Tibial nerve (tissue), 4 donors: ENCODE results near the gene RUNX1. TPM values are rescaled to one million over a fixed set of nuclear protein-coding genes. Genes with fewer than 3 reads are reported as not detected.

Experiments
- DNase-seq, 2 donors: peaks; one replicate each; pipeline ENCODE4 v3.0.0-alpha.2; 2019; ENCODE audit warnings: low spot score in 2 of 2
- H3K27ac ChIP-seq, 4 donors: fragments of 200-600 bp; sonication (generic) in 3 of 4; one replicate each; pipeline ENCODE4 v1.5.1; 2017 to 2019; ENCODE audit warnings: mild to moderate bottlenecking in 1 of 4
- H3K27me3 ChIP-seq, 2 donors: fragments of 200-600 bp; sonication (generic) in 1 of 2; one replicate each; pipeline versions ENCODE4 v1.5.1 to v1.6.0; 2017 to 2019
- H3K36me3 ChIP-seq, 3 donors: fragments of 200-600 bp; sonication (generic); one replicate each; pipeline ENCODE4 v1.5.1; 2018 to 2019
- H3K4me1 ChIP-seq, 4 donors: fragments of 200-600 bp; sonication (generic) in 3 of 4; one replicate each; pipeline ENCODE4 v1.5.1; 2017 to 2019
- H3K4me3 ChIP-seq, 4 donors: fragments of 200-600 bp; sonication (generic) in 3 of 4; one replicate each; pipeline ENCODE4 v1.5.1; 2017 to 2019; ENCODE audit warnings: mild to moderate bottlenecking in 1 of 4, moderate library complexity in 1 of 4
- H3K9me3 ChIP-seq, 4 donors: fragments of 200-600 bp; sonication (generic) in 3 of 4; one replicate each; pipeline ENCODE4 v1.5.1; 2017 to 2019
- EP300 ChIP-seq, 2 donors: sonication (generic); formaldehyde crosslinking; IDR thresholded peaks; one replicate each; pipeline ENCODE4 v1.6.1; 2017; ENCODE audit warnings: antibody characterized with exemption in 2 of 2, mild to moderate bottlenecking in 1 of 2
- POLR2A ChIP-seq, 2 donors: fragments of 450-650 bp; IDR thresholded peaks; one replicate each; pipeline ENCODE4 v1.6.1; 2017; ENCODE audit warnings: antibody characterized with exemption in 2 of 2, mild to moderate bottlenecking in 2 of 2, moderate library complexity in 2 of 2
- WGBS, 2 donors: methylation state at CpG; one replicate each; pipeline ENCODE4 v1.1.5; 2018; 5-methylcytosine and 5-hydroxymethylcytosine counted together
- total RNA-seq, 4 donors: library from RNA; depleted of rRNA; stranded (reverse); fragments of >200 nt; gene quantifications; one replicate each; pipeline ENCODE4 v1.1.0, GENCODE V29; 2016
- TF ChIP-seq, protein P1 (sequence below), 5 experiments: fragments of 200-600 bp in 3 of 5; fragments of 450-650 bp in 2 of 5; sonication (generic) in 3 of 5; IDR thresholded peaks; one replicate each; pipeline ENCODE4 v1.5.1; 2016 to 2019; ENCODE audit warnings: antibody characterized with exemption in 5 of 5, mild to moderate bottlenecking in 3 of 5, moderate library complexity in 2 of 5

Gene RUNX1
- total RNA-seq, 4 donors from 2014 or later: 23.6 to 36.9 (median 26.3) TPM

DNA sequence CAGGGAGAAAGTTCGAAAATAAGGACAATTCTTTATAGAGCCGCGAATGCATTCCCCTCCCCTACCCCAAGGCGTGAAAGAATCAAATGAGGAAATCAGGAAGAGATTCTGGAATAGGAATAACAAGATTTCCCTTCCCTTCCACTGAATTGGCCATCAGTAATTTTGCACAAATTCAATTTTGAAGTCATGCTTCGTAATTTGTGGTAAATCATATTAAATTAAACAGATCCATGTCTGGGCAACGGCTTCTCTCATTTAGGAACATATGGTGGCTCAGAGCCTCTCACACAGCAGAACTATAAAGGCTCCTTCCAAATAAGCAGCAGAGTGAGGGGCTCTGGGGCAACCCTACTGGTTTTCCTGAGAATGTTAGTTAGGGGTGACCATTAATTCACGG lies 227.4 kb downstream of the RUNX1 start:
- 90 to 96% methylated on average over 7 of the region's 7 CpGs for WGBS, 2 donors
- no peak for TF ChIP-seq EP300 (IDR thresholded peaks at IDR 0.05)
- no peak for TF ChIP-seq POLR2A (IDR thresholded peaks at IDR 0.05)
- H3K36me3 ChIP-seq: peaks cover 0 to 64% (median 0%) of the 10 kb centered on the region in 3 donors
- H3K27me3 ChIP-seq: no peaks in the 10 kb centered on the region
- H3K4me3 ChIP-seq: no peak overlapping the region
- H3K27ac ChIP-seq: no peak overlapping the region
- H3K4me1 ChIP-seq: peaks cover 0 to 21% (median 4%) of the 10 kb centered on the region in 4 donors
- no peak for DNase-seq
- H3K9me3 ChIP-seq: no peaks in the 10 kb centered on the region

DNA sequence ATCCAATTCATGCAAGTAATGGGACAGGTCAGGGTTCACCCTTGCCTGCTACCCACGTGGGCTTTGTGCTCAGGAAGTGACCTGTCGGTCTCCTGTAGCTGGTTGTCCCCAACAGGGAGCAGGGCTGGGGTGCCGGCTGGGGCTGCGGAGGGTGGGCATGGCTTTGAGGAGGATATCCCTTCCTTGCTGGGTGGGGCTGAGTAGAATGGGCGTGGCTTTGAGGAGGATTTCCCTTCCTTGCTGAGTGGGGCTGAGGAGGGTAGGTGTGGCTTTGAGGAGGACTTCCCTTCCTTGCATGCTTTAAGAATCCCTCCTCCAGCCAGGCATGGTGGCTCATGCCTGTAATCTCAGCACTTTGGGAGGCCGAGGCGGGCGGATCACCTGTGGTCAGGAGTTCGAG lies 229.1 kb downstream of the RUNX1 start:
- H3K4me1 ChIP-seq: peaks cover 0 to 21% (median 5%) of the 10 kb centered on the region in 4 donors
- peaks cover 0 to 59% (median 0%) of the 10 kb centered on the region in 3 donors for H3K36me3 ChIP-seq
- no peak for DNase-seq
- no peaks in the 10 kb centered on the region for H3K9me3 ChIP-seq
- H3K4me3 ChIP-seq: no peak overlapping the region
- H3K27ac ChIP-seq: peak overlapping the region in 1 of 4 donors; percentile 66
- TF ChIP-seq, protein P1, sequence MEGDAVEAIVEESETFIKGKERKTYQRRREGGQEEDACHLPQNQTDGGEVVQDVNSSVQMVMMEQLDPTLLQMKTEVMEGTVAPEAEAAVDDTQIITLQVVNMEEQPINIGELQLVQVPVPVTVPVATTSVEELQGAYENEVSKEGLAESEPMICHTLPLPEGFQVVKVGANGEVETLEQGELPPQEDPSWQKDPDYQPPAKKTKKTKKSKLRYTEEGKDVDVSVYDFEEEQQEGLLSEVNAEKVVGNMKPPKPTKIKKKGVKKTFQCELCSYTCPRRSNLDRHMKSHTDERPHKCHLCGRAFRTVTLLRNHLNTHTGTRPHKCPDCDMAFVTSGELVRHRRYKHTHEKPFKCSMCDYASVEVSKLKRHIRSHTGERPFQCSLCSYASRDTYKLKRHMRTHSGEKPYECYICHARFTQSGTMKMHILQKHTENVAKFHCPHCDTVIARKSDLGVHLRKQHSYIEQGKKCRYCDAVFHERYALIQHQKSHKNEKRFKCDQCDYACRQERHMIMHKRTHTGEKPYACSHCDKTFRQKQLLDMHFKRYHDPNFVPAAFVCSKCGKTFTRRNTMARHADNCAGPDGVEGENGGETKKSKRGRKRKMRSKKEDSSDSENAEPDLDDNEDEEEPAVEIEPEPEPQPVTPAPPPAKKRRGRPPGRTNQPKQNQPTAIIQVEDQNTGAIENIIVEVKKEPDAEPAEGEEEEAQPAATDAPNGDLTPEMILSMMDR (IDR thresholded peaks at IDR 0.05): no peak
- TF ChIP-seq EP300 (IDR thresholded peaks at IDR 0.05): no peak
- TF ChIP-seq POLR2A (IDR thresholded peaks at IDR 0.05): no peak
- 73 to 81% methylated on average over 9 of the region's 9 CpGs for WGBS, 2 donors
- no peaks in the 10 kb centered on the region for H3K27me3 ChIP-seq

DNA sequence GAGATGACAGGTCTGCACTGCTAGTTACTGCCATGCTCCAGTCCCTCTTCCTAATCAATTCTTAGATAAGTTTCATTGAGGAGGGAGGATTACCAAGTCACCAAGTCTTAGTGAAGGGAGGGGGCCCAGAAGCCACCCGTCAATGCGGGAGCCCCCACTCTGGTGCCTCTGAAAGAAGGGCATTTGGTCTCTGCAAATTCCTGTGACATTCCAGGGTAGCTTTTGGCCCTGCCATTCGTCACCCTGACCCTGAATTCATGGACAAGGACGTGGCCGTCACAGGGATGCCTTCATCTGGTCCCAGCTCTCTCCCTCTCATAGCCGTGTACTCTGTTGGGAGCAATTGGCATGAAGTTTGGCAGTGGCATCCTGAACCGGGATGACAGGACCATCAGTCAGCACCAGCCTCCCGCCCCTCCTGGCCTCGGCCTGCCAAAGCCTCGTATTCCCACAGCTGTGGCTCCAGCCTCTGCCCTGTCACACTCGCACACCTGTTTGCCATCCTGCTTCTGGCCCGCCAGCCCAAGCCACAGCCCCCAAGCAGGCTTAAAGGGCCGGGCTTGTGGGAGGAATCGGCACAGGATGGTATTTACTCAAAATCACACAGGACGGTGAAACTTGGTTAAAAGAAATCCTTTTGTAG lies 229.6 kb downstream of the RUNX1 start:
- WGBS, 2 donors: 74 to 78% methylated on average over 14 to 15 of the region's 15 CpGs
- peaks cover 0 to 57% (median 0%) of the 10 kb centered on the region in 3 donors for H3K36me3 ChIP-seq
- H3K4me1 ChIP-seq: peaks cover 0 to 21% (median 5%) of the 10 kb centered on the region in 4 donors
- H3K4me3 ChIP-seq: no peak overlapping the region
- H3K27ac ChIP-seq: peak overlapping the region in 2 of 4 donors; percentile 50 to 66
- H3K9me3 ChIP-seq: no peaks in the 10 kb centered on the region
- no peak for DNase-seq
- TF ChIP-seq EP300 (IDR thresholded peaks at IDR 0.05) (no peak), POLR2A (IDR thresholded peaks at IDR 0.05) (no peak)
- TF ChIP-seq, protein P1 (IDR thresholded peaks at IDR 0.05): no peak
- no peaks in the 10 kb centered on the region for H3K27me3 ChIP-seq

DNA sequence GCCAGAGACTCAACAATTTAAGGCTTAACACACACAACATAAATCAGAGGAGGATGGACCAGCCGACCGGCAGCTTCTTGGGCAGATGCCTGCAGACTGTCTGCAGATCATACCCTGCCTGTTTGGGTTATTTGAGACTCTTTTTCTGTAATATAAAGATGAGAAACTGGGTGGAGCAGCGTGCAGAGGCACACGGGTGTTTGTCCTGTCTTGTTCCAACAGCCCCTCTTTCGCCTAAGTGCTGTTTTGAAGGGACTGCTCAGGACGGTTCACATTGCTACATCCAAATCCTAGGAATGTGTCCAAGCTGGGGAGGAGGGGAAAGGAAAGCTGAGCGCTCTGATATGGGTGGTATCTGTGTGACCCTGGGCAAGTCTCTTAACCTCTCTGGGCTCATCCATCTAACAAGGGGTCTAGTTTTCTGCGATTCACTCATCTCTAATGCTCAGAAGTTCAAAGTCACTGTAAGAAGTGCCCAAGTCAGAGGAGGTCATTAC lies 230.4 kb downstream of the RUNX1 start:
- Histone ChIP-seq H3K27ac (peak overlapping the region in 2 of 4 donors; percentile 50 to 66), H3K36me3 (peaks cover 0 to 54% (median 0%) of the 10 kb centered on the region in 3 donors), H3K9me3 (no peaks in the 10 kb centered on the region), H3K4me1 (peaks cover 0 to 21% (median 5%) of the 10 kb centered on the region in 4 donors), H3K4me3 (no peak overlapping the region), H3K27me3 (no peaks in the 10 kb centered on the region)
- no peak for DNase-seq
- 55 to 57% methylated on average over 8 of the region's 8 CpGs for WGBS, 2 donors
- TF ChIP-seq EP300 (IDR thresholded peaks at IDR 0.05) (no peak), POLR2A (IDR thresholded peaks at IDR 0.05) (no peak)
- TF ChIP-seq, protein P1 (IDR thresholded peaks at IDR 0.05): no peak

DNA sequence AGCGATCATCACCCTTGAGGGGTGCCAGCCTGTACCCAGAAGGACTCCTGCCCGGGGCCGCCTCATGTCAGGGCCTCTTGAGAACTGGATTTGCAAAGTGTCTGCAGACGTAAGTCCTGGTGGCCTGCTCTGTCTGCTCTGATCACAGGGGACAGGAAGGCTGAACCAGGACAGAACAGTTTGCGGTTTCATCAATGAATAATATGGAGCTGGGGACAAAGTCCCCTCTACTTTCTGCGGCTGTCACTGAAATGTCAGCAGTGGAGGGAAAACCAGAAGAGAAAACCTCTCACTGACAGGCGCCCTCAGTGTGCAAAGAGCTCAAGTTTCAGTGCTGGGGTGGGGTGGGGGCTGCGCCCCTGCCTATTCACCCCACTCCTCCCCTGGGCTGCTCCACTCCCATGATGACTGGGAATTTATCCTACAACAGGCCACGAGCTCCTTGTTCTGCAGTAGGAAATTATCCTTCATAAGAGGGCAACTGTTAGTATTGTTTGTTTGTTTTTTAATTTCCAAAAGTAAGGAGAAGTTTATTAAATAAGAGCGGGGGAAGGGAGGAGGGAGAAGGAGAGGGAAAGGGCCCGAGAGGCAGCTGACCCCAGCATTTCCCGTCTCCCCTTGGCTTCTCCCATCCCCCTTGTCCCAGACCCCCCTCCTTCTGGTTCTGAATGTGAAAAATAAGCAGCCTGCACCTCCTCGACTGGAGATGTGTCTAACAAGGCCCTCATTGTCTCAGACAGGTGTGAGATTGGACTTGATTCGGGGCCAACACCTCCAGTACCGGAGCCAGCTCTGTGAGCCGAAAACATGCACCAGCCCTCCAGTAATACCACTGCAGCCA lies 231.1 kb downstream of the RUNX1 start:
- H3K4me1 ChIP-seq: peaks cover 0 to 25% (median 5%) of the 10 kb centered on the region in 4 donors
- peak overlapping the region in 2 of 4 donors; percentile 14 to 50 for H3K27ac ChIP-seq
- no peak overlapping the region for H3K4me3 ChIP-seq
- H3K36me3 ChIP-seq: peaks cover 0 to 56% (median 0%) of the 10 kb centered on the region in 3 donors
- no peaks in the 10 kb centered on the region for H3K9me3 ChIP-seq
- WGBS, 2 donors: 60 to 73% methylated on average over 16 of the region's 16 CpGs
- no peak for TF ChIP-seq POLR2A (IDR thresholded peaks at IDR 0.05)
- TF ChIP-seq EP300 (IDR thresholded peaks at IDR 0.05): no peak
- TF ChIP-seq, protein P1 (IDR thresholded peaks at IDR 0.05): no peak
- no peak for DNase-seq
- no peaks in the 10 kb centered on the region for H3K27me3 ChIP-seq
